HG03025 (cell line): ENCODE results near the gene POLR3K.

Experiments
- ATAC-seq: cut with Tn5 transposase; IDR thresholded peaks from one replicate; pipeline ENCODE4 v1.9.1; 2021; ENCODE audit warnings: mild to moderate bottlenecking, moderate library complexity; ENCODE audit not compliant: unreplicated experiment, low FRiP score

The POLR3K gene

DNA sequence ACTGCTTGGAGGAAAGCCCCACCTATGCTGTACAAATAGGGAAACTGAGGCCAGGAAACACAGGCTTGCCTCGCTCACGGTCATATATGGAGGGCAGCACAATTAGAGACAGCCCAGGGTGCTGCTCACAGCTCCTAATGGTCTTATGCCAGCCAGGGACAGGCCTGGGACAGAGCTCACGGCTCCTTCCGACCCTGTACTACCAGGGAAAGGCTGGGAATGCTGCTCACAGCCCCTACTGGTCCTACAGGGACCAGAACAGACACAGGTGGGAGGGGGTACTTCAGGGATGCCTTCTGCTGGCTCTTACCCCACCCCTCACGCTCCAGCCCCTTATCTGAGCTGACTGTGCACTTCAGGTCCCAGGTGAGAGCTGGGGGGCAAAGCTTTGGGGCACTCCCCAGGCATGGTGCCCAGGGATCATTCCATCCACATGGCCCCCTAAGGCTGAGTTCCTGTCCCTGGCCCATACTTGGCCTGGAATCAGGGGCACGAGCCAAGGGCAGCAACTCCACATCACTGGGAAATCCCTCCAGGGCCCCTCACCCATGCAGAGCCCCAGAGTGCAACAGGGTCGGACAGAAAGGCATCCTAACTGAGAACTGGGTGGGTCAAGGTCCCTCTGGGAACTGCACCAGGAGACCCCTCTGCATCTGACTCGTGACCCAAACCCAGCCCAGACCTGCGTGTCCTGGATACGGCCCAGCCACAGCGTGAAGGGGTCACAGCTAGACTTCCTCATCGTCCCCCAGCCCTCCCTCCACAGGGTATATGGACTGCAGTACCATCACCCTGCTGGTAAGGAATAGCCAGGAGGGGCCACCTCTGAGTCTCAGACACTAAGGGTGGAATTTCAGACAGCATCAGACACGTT lies 13.1 kb upstream of the POLR3K start:
- no peak for ATAC-seq

DNA sequence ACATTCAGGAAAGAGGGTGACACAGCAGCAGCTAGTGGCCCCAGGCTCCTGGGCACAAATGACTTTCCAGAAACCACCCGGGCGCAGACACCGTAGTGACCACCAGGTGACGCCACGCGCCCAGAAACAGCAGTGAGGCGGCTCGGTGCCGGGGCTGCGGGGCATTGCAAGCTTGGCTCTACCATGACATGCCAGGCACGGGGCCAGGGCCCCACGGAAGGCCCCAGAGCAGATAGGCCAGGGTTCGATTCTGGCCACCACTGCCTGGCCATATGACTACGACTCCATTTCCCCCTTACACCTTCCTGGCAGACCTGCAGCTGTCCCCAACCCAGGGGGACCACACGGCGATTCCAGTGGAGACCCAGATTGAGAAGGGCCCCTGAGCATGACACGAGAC lies 12.3 kb upstream of the POLR3K start:
- no peak for ATAC-seq

DNA sequence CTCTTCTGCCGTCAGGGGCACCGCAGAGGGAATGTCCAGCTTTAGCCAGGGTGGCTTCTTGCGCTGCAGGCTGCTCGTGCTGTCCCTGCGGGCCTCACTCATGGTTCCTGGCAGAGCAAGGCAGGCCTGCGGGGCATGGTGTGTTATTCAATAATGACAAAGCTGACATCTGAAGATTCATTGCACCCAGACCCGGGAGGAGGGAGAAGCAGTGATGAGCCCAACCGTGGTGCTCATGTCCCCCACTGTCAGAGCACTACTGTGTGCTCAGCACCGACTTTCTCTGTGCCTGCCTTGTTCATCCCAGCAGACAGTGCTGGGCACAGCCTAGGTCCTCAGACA lies 11.5 kb upstream of the POLR3K start:
- ATAC-seq, result no peak

DNA sequence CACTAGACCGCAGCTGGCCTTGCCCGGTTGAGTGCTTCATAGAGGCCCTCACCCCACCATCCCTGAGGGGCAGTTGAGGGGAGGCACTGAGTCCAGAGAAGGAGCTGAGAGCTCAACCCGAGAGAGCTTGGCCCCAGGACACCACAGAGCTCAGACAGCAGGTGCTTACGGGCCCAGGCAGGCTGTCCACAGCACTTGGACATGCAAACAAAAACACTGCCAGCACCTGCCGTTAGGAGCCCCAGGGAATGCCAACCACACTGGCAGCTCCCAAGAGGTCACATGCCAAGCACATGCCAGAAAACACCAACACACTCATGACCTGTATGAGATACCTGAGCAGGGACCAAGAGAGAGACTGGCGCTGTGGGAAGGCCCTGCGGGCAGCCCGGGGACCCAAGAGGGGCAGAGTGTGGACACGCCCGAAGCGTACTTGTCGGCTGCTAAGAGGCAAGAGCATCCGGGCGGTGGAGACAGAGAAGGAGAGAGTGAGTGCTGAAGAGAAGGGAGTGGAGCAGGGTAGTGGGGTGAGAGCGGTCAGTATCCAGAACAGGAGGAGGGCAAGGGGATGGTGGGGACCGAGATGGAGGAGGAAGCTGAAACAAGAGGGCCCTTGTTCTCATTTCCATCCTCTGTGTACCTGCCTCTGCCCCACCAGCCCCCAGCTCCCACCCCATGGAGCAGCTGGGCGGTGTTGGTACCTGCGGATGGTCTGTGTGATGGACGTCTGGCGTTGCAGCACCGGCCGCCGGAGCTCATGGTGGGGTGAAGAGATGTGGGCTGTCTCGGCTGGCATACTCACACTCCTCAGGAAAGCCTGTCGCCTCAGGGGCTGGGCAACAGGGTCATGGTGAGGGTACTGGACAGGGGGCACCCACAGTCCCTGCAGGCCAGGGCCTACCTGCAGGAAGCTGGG lies 10.8 kb upstream of the POLR3K start:
- ATAC-seq, result no peak

DNA sequence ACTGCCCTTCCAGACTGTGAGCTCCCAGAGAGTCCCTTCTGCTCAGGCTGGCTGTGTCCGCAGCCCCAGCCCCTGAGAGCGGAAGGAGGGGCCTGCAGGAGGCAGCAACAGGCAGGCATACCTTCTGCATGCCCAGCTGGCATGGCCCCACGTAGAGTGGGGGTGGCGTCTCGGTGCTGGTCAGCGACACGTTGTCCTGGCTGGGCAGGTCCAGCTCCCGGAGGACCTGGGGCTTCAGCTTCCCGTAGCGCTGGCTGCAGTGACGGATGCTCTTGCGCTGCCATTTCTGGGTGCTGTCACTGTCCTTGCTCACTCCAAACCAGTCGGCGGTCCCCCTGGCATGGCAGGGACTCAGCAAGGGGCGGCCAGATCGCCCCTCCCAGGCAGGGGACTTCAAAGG lies 10.1 kb upstream of the POLR3K start:
- ATAC-seq, result no peak

DNA sequence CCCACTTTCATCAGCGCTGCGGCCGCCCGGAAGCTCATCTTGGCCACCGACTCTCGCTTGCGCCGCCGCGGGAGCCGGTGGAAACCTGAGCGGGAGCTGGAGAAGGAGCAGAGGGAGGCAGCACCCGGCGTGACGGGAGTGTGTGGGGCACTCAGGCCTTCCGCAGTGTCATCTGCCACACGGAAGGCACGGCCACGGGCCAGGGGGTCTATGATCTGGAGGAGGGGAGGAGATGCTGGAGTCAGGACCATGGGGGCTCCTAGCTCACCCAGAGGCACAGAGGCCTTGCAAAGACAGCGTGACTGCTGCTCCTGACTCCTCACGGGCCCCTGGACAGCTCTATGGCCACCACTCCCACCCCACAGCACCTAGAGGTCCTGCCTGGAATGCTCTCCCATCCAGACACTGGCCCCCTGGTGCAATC lies 9.6 kb upstream of the POLR3K start:
- no peak for ATAC-seq

DNA sequence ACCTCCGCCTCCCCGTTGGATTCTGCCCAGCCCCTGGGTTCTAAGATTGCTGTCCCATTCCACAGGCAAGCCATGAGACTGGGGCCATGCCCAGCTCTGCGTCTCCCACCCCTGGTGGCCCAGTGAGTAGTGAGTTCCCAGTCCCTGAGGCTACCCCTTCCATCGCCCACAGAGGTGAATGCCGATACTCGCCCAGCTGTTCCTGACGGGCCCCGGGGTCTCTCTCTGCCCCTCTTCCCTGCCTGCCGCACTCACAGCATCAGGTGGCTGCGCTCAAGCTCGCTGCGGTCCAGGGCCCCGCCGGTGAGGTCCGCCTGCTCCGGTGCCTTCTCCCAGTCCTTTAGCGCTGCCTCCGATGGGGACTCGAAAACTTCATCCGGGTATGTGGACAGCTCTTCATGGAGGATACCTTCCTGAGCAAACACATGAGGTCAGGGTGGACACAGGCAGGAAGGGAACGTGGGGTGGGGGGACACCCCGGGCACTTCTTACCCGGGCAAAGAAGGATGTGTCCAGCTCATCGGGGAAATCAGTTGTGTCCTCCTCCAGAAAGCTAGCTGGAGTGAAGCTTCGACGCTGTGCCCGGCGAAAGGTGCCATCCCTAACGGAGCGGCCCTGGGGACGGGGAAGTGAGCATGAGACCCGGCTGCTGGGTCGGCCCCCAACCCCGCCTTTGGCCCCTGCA lies 9.0 kb upstream of the POLR3K start:
- no peak for ATAC-seq

DNA sequence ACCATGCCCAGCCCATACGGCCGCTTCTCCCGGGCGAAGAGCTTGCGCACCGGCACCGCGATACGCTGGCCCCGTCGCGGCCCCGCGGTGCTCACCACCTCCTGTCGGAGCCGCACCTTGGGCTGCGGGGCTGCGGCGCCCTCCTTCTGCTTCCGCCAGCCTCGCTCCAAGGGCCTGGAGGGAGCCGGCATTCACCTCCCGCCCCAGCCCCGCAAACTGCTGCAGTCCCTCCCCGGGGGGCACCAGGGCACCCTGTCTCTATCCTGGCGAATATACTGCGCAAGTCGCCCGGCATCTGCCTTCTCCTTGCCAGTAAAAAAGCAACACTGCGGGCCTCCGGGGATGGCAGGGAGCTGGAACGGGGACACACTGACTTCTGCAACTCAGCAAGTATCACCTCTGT lies 8.5 kb upstream of the POLR3K start:
- ATAC-seq, result no peak

DNA sequence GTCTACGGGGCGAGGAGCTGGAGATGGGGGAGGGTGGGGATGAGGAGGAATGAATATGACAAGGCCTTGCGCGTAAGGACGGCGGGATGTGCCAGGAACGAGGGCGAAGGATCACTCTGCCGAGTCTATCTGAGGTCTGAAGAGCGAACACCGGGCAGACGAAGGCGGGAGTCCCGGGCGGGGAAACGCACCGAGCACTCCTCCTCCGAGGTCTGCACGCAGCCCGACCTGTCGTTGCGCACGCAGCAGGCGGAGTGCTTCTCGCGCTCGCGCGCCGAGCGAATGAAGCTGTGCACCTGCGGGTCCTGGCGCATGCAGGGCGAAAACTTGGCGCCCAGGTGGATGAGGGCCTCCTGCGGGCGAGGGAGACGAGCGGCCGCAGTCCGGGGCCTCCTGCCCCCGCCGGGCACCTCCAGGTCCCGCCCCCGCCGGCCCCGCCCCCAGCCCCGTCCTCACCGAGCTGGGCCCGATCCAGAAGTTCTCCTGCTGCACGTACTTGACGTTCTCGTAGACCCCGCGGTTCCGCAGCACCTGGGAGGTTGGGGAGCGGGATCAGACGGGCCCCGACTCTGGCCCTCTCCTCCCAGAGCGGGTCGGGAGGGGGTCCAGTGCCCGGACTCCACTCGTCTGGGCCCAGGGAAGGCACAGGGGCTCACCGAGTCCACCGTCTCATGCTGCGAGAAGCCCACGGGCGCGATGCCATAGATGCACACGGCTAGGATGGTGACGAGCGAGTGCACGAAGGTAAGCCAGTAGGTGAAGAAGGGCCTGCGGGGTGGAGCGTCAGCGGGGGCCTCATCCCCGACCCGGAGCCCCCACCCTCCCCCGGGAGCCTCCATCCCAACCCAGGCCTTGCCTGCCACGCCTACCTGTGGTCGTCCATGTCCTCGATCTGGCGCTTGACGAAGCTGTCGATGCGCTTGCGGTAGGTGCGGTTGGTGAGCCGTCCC lies 7.8 kb upstream of the POLR3K start:
- ATAC-seq, result no peak

DNA sequence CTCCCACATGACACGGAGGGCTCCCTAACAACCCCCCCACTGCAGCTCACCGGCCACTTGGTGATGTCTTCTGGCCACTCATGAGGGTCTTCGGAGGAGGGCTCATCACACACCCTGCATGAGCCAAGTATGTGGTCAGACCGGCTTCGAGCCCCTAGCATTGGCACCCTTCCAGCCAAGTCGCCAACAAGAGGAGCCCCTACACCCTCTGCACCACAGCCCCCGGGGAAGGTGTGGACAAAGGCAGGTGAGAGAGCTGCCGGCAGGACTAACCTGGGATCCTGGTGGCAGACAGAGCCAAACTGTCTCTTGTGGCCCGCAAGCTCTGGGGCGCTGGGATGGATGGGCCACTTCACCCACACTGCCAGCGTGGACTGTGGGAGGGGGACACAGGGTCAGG lies 6.8 kb upstream of the POLR3K start:
- ATAC-seq, result no peak

DNA sequence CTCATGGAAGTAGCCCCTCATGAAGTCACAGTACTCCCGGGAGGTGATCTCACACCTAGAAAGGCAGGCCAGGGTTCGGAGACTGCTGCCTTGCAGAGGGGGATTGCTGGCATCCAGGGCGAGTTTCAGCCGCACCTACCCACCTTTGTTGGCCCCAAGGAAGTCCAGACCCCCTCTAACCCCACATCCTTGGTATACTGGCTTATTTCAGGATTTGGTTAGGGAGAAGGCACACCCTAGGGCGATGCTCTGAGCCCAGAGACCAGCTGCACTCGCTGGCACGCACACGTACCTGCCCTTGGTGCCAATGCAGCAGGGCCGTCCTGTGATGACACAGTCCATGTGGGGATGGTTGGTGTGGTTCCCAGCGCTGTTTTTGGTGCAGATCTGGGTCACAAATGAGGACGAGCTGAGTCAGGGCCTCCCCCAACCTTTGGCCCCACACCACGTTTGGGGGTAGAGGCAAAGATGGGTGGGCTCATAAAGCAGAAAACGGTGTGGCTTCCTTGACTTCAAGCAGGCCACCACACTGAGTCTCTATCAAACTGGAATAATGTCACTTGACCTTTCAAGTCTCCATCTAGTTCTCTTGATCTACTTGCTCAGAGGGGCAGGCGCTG lies 6.1 kb upstream of the POLR3K start:
- ATAC-seq, result no peak

DNA sequence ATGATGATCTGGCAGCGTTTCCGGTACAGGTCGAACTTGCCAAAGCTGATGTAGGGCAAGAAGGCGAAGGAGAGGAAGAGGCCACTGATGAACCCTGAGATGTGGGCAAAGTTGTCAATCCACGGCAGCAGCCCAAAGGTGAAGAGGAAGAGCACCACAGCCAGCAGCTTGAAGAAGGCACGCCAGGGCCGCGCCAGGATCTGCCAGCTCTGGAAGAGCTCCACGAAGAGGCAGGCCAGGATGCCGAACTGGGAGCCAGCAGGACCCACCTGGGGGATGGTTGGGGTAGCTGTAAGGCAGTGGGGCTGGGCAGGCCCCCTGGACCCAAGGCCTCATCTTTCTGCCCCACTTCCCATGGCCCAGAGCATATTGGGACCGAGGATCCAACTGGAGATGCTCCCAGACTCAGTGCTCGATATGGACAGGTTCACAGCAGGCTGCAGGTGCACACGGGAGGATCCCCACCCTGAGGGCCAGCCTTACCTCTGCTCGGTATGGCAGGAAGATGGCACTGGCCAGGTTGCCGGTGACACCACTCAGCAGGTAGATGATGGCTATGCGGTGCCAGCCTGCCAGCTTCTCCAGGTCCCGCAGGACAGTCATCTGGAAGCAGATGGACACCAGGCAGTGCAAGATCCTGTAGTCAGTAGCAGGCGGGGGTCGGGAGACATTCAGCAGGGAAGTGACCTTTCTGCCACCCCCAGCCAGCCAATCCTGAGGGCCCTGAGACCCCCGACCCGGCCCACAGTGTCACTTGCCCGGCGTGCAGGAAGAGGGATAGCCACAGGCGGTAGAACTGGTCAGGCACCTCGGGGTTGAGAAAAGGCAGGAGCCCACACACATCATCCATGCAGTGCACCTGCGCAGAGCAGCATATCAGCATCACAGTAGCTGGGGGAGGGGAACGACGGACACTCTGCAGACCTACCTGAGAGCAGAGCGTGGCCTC lies 5.4 kb upstream of the POLR3K start:
- ATAC-seq, result no peak

DNA sequence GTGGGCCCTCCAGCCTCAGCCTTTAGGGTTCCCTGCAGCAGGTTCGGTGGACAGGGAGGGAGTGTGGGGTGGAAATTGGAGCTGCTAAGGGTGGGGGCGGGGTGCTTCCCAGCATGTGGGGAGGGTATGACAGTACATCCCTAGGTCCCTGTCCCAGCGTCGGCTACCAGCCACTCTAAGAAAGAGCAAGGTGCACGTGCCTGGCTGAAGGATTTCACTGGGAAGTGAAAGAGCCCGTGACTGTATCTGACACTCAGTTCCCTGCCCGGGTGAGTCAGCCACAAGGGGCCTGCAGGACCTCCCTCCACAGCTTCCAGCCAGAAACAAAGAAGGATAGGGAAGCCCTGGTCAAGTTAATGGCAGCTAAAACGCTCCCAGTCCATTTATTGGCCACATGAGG lies 4.3 kb upstream of the POLR3K start:
- no peak for ATAC-seq

DNA sequence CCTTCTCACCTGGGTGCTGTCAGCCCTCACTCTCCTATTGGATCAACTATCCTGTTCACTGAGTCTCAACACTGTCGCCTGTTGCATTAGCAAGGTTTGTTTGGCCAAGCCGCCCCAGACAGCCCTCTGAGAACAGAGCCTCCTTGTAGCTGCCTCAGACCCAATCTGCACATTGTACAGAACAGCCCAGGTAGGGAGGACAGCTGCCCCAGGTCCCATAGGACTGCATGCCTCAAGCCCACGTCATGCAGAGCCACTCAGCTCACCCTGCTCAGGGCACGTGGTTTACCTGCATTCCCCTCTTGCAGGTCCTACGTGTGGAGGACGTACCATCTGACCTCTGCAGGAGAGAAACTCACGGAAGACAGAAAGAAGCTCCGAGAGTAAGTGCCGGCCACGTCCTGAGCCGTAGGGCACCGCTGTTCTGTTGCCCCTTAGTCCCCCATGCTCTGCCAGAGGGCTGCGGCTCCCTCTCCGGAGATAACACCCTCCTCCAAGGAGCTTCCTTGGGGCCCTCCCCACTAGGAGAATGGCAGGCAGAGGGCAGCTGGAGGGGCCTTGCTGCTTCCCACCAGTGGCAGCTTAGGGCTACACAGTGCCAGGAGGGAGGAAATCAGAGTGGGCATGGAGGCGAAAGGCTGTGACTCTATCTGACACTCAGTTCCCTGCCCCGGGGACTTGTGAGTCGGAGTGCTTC lies 3.0 kb upstream of the POLR3K start:
- ATAC-seq, result no peak

DNA sequence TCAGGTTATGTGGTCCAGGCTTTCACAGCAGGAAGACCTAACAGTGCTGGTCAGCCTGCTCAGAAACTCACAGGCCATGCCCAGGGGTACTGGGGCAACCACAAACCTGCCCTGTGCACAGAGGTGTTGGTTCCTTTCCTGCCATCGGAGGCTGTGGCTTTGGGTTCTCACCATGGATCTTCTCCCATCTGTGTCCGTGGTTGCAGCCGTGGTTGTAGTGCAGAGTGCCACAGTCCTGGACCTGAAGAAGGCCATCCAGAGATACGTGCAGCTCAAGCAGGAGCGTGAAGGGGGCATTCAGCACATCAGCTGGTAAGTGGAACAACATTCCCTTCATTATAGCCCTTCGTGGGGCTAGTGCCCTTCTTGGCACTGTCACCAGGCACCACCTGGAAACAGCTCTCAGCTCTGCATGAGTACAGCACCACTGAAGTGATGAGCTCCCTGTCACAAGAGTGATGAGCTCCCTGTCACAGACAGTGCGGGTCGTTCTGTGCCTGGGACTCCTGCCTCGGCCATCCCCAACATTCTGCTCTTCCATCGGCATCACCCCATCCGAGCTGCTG lies 2.2 kb upstream of the POLR3K start:
- ATAC-seq, result no peak

DNA sequence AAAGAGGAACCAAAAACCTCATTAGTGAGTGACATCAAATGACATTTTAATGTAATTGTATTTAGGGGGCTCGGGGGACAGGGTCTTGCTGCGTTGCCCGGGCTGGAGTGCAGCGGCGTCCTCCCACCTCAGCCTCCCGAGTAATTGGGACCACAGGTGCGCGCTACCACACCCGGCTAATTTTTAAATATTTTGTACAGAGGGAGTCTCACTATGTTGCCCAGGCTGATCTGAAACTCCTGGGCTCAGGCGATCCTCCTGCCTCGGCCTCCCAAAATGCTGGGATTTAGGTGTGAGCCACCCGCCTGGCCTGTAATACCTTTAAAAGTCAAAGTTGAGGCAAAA lies 801 bp upstream of the POLR3K start:
- ATAC-seq, result no peak

DNA sequence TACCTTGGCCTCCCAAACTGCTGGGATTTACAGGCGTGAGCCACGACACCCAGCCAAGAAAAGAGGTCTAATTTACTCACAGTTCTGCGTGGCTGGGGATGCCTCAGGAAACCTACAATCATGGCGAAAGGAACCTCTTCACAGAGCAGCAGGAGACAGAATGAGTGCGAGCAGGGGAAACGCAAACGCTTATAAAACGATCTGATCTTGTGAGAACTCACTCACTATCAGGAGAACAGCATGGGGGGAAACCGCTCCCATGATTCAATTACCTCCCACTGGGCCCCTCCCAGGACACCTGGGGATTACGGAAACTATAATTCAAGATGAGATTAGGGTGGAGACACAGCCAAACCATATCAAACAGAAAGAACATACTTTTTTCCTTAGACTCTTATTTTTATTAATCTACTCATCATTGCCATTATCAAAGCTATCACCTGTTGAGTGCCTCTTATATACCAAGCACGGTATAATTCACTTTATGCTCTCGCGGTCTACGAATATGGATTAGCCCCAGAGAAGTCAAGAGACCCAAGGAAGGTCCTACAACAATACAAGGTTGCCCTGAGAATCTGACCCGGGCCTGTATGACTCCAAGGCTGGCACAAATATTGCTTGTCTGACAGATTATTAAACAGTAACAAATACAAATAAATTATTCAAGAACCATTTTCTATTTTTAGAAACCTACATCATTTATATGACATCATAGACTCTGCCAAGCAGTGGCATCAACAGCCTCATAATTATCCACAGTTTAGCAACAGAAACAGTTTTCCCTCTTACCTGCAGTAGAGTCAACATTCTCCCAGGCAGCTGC lies 2.4 kb downstream of the POLR3K start:
- ATAC-seq, result no peak
